HepG2 (cell line): ENCODE measurements around the gene GRIP1. TPM values are rescaled to one million over a fixed set of nuclear protein-coding genes. Genes with fewer than 3 reads are reported as not detected.

Experiments
- ATAC-seq: fragments of 200-7000 bp; cut with Tn5 transposase; 3 replicates; pipeline ENCODE4 v1.9.1; 2020; ENCODE audit warnings: mild to moderate bottlenecking, moderate library complexity
- BruUV-seq: library from RNA; stranded (reverse); fragments of 400-500 nt; replicated peaks from 2 replicates; lab custom pipeline; 2021; lab: Mats Ljungman, UMichigan
- CTCF ChIA-PET: fragments of 300-600 bp; formaldehyde crosslinking; extraction: SDS; loops from one replicate; lab custom pipeline; 2021; ENCODE audit warnings: low total read pairs, inconsistent platforms, low intra/inter-chr PET ratio; lab: Yijun Ruan, JAX
- POLR2A ChIA-PET: fragments of 350-600 bp; sonication (Branson Sonifier 250); formaldehyde crosslinking; loops from one replicate; lab custom pipeline; 2020; ENCODE audit warnings: antibody characterized with exemption, inconsistent platforms; lab: Yijun Ruan, JAX
- DNase-seq: peaks from one replicate; pipeline ENCODE4 v3.0.0-alpha.2; 2015; ENCODE audit warnings: low spot score
- FAIRE-seq: peaks from 3 replicates; lab custom pipeline; 2011; peaks lifted over from hg19 to GRCh38; lab: Jason Lieb, UNC
- H2AFZ ChIP-seq: one replicate; pipeline ENCODE4 v1.6.1; 2011; ENCODE audit warnings: low read length, inconsistent platforms
- H3K27ac ChIP-seq: fragments of 300-600 bp; 3 replicates; pipeline ENCODE4 v1.8.0; 2011; ENCODE audit warnings: mixed run types, mild to moderate bottlenecking, mixed read lengths, low read length, inconsistent platforms; ENCODE audit not compliant: insufficient read depth; ENCODE audit errors: extremely low read length
- H3K27me3 ChIP-seq, 2 experiments: fragments of 200-600 bp in 1 of 2; 2 replicates in 1 of 2; 3 replicates in 1 of 2; pipeline versions ENCODE4 v1.6.0 to v1.8.0; 2011; ENCODE audit warnings: low read length in 2 of 2, mild to moderate bottlenecking in 2 of 2, moderate library complexity in 2 of 2, inconsistent platforms in 1 of 2; ENCODE audit not compliant: insufficient read depth in 2 of 2, control insufficient read depth in 1 of 2
- H3K36me3 ChIP-seq, 2 experiments: fragments of 200-600 bp in 1 of 2; replicated peaks in 1 of 2; 2 replicates in 1 of 2; 3 replicates in 1 of 2; pipeline versions ENCODE4 v1.5.1 to v1.8.0; 2011; ENCODE audit warnings: low read length in 2 of 2, inconsistent platforms in 1 of 2; ENCODE audit not compliant: insufficient read depth in 2 of 2, control insufficient read depth in 1 of 2
- H3K4me1 ChIP-seq: 2 replicates; pipeline ENCODE4 v1.5.1; 2012; ENCODE audit warnings: low read length, inconsistent platforms; ENCODE audit not compliant: insufficient read depth
- H3K4me2 ChIP-seq: 2 replicates; pipeline ENCODE4 v1.6.0; 2011; ENCODE audit warnings: low read depth, low read length, inconsistent platforms
- H3K4me3 ChIP-seq, 3 experiments: fragments of 200-600 bp in 1 of 3; sonication (generic), shearing (Covaris generic) in 1 of 3; replicated peaks in 1 of 3; 2 replicates each; pipeline ENCODE4 v1.5.1; 2011 to 2016; ENCODE audit warnings: low read length in 3 of 3, inconsistent platforms in 2 of 3, low read depth in 2 of 3, mild to moderate bottlenecking in 2 of 3, control low read depth in 1 of 3, mixed read lengths in 1 of 3; ENCODE audit not compliant: insufficient read depth in 1 of 3
- H3K79me2 ChIP-seq: one replicate; pipeline ENCODE4 v1.6.1; 2011; ENCODE audit warnings: low read length, inconsistent platforms; ENCODE audit not compliant: insufficient read depth
- H3K9ac ChIP-seq: 2 replicates; pipeline ENCODE4 v1.6.0; 2011; ENCODE audit warnings: mild to moderate bottlenecking, low read depth, low read length, inconsistent platforms; ENCODE audit not compliant: insufficient read depth
- H3K9me3 ChIP-seq: 2 replicates; pipeline ENCODE4 v1.5.1; 2012; ENCODE audit warnings: mild to moderate bottlenecking, low read length
- H4K20me1 ChIP-seq: 2 replicates; pipeline ENCODE4 v1.6.0; 2011; ENCODE audit warnings: inconsistent platforms, mild to moderate bottlenecking, low read length, moderate library complexity; ENCODE audit not compliant: insufficient read depth
- HOXA7 ChIP-seq: sonication (generic); formaldehyde crosslinking; IDR thresholded peaks from 2 replicates; pipeline ENCODE4 v1.8.1; 2022; ENCODE audit warnings: mild to moderate bottlenecking, missing genetic modification reagents, moderate library complexity
- MED1 ChIP-seq: sonication (generic); formaldehyde crosslinking; IDR thresholded peaks from 2 replicates; pipeline ENCODE4 v1.4.0; 2020; ENCODE audit warnings: missing genetic modification reagents
- NAIF1 ChIP-seq: sonication (generic); formaldehyde crosslinking; IDR thresholded peaks from 2 replicates; pipeline ENCODE4 v1.5.0; 2020; ENCODE audit warnings: mild to moderate bottlenecking, missing genetic modification reagents, borderline replicate concordance
- RNF2 ChIP-seq: fragments of 450-650 bp; conservative IDR thresholded peaks from 2 replicates; pipeline ENCODE4 v1.6.1; 2016; ENCODE audit warnings: low read depth
- ZBTB20 ChIP-seq: sonication (generic); formaldehyde crosslinking; IDR thresholded peaks from 2 replicates; pipeline ENCODE4 v1.8.1; 2023; ENCODE audit warnings: missing genetic modification reagents, low read depth, mild to moderate bottlenecking, borderline replicate concordance
- ZFX ChIP-seq: sonication (generic); formaldehyde crosslinking; IDR thresholded peaks from 2 replicates; pipeline ENCODE4 v1.4.0; 2020; ENCODE audit warnings: mild to moderate bottlenecking, low read depth, missing genetic modification reagents, moderate library complexity
- ZKSCAN5 ChIP-seq: sonication (generic); formaldehyde crosslinking; IDR thresholded peaks from 2 replicates; pipeline ENCODE4 v1.5.1; 2020; ENCODE audit warnings: mild to moderate bottlenecking, missing genetic modification reagents
- ZNF274 ChIP-seq: sonication (generic); formaldehyde crosslinking; IDR thresholded peaks from 2 replicates; pipeline ENCODE4 v1.5.1; 2020; ENCODE audit warnings: mild to moderate bottlenecking, missing genetic modification reagents
- ZNF709 ChIP-seq: sonication (generic); formaldehyde crosslinking; IDR thresholded peaks from 2 replicates; pipeline ENCODE4 v1.5.0; 2020; ENCODE audit warnings: mild to moderate bottlenecking, missing genetic modification reagents
- in situ Hi-C: cut with HindIII; loops from 2 replicates; pipeline ENCODE4 v1.10.0; 2017; ENCODE audit warnings: low pct_unique_long_range_greater_than_20kb; ENCODE audit not compliant: extremely low pct_ligation_motif_present
- intact Hi-C: fragments of 100-400 bp; cut with micrococcal nuclease; formaldehyde crosslinking; loops from one replicate; pipeline ENCODE4 v1.10.0; 2022; ENCODE audit not compliant: unreplicated experiment
- polyA plus RNA-seq, 8 experiments: library from polyadenylated mRNA; depleted of rRNA in 3 of 8; stranded (reverse) in 7 of 8; unstranded in 1 of 8; fragments of >200 nt; fragmentation: Illumina TruSeq in 4 of 8; extraction: Trizol in 4 of 8; gene quantifications; 2 replicates each; pipeline versions ENCODE4 v1.2.1 to v1.2.3, GENCODE V29; 2011 to 2016; ENCODE audit warnings: low read depth in 4 of 8, missing spikeins in 1 of 8, mixed read lengths in 1 of 8; ENCODE audit not compliant: insufficient read depth in 1 of 8
- total RNA-seq, 5 experiments: library from RNA; depleted of rRNA; stranded (reverse); fragments of >200 nt; fragmentation: Illumina TruSeq; extraction: Trizol; gene quantifications; 2 replicates each; pipeline ENCODE4 v1.2.3, GENCODE V29; 2016; ENCODE audit warnings: low read depth in 1 of 5
- TF ChIP-seq, protein P1 (sequence below): sonication (generic); formaldehyde crosslinking; IDR thresholded peaks from 2 replicates; pipeline ENCODE4 v1.8.0; 2022; ENCODE audit warnings: mild to moderate bottlenecking, missing genetic modification reagents; ENCODE audit not compliant: insufficient replicate concordance
- TF ChIP-seq, protein P2 (sequence below): sonication (generic); formaldehyde crosslinking; IDR thresholded peaks from 2 replicates; pipeline ENCODE4 v1.4.0; 2020; ENCODE audit warnings: missing genetic modification reagents, borderline replicate concordance
- TF ChIP-seq, protein P3 (sequence below): sonication (generic); formaldehyde crosslinking; IDR thresholded peaks from 2 replicates; pipeline ENCODE4 v1.5.0; 2020; ENCODE audit warnings: missing genetic modification reagents
- TF ChIP-seq, protein P4 (sequence below): sonication (generic); formaldehyde crosslinking; IDR thresholded peaks from 2 replicates; pipeline ENCODE4 v1.4.0; 2020; ENCODE audit warnings: missing genetic modification reagents

Gene GRIP1
- total and polyA plus RNA-seq, 2 of the 13 experiments (the other 11 are each of a cell fraction or from before 2014, with no cell fraction given), result not detected

DNA sequence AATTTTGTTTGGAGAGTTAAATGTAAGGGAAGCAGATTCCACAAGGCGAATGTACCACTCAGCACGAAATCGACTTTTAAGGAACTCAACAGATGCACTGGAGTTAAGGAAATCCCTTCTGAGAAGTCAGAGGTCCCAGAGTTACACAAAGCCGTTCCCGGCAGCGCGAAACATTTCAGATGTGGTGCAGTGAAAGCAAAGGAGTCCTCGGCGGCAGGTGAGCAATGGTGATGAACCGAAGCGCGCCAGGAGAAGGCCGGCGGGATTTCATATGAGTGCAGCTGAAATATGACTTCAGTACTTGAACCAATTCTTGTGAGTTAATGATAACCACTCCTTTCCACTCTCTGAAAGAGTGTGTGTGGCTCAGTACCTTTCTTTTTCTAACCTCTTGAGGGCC is 183.2 kb downstream of the GRIP1 start (continued):
- TF ChIP-seq ZNF709 (CRISPR knock-in tag) (no peak), ZBTB20 (CRISPR knock-in tag) (no peak), RNF2 (no peak), ZFX (no peak), ZNF274 (CRISPR knock-in tag) (no peak), HOXA7 (CRISPR knock-in tag) (no peak), ZKSCAN5 (CRISPR knock-in tag) (no peak)
- TF ChIP-seq, protein P1, sequence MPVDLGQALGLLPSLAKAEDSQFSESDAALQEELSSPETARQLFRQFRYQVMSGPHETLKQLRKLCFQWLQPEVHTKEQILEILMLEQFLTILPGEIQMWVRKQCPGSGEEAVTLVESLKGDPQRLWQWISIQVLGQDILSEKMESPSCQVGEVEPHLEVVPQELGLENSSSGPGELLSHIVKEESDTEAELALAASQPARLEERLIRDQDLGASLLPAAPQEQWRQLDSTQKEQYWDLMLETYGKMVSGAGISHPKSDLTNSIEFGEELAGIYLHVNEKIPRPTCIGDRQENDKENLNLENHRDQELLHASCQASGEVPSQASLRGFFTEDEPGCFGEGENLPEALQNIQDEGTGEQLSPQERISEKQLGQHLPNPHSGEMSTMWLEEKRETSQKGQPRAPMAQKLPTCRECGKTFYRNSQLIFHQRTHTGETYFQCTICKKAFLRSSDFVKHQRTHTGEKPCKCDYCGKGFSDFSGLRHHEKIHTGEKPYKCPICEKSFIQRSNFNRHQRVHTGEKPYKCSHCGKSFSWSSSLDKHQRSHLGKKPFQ (CRISPR knock-in tag), result no peak
- TF ChIP-seq, protein P2, sequence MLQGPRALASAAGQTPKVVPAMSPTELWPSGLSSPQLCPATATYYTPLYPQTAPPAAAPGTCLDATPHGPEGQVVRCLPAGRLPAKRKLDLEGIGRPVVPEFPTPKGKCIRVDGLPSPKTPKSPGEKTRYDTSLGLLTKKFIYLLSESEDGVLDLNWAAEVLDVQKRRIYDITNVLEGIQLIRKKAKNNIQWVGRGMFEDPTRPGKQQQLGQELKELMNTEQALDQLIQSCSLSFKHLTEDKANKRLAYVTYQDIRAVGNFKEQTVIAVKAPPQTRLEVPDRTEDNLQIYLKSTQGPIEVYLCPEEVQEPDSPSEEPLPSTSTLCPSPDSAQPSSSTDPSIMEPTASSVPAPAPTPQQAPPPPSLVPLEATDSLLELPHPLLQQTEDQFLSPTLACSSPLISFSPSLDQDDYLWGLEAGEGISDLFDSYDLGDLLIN (CRISPR knock-in tag), result no peak
- TF ChIP-seq, all 625 proteins: peak for 0

DNA sequence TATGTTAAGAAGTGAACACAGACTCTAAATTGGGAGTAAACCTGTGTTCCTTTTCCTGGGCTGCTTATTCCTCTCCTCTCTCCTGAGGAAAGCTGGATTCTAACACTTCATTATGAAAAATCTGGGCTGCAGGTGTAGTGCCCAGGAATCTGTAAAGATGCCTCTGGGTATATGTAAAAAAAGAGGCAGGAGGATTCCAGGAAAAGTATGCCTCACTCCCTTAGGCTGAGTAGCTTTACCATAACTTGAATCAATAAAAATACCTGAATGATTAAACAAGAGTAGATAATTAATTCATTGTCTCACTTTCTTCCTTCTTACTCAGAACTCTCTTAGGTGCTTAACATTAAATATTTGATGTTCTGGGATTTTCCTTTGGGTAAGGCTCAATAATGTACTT is 185.1 kb downstream of the GRIP1 start:
- intact Hi-C loops, result no loop called here
- TF ChIP-seq, protein P3, sequence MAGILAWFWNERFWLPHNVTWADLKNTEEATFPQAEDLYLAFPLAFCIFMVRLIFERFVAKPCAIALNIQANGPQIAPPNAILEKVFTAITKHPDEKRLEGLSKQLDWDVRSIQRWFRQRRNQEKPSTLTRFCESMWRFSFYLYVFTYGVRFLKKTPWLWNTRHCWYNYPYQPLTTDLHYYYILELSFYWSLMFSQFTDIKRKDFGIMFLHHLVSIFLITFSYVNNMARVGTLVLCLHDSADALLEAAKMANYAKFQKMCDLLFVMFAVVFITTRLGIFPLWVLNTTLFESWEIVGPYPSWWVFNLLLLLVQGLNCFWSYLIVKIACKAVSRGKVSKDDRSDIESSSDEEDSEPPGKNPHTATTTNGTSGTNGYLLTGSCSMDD, result no peak
- TF ChIP-seq, protein P4, sequence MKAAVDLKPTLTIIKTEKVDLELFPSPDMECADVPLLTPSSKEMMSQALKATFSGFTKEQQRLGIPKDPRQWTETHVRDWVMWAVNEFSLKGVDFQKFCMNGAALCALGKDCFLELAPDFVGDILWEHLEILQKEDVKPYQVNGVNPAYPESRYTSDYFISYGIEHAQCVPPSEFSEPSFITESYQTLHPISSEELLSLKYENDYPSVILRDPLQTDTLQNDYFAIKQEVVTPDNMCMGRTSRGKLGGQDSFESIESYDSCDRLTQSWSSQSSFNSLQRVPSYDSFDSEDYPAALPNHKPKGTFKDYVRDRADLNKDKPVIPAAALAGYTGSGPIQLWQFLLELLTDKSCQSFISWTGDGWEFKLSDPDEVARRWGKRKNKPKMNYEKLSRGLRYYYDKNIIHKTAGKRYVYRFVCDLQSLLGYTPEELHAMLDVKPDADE (CRISPR knock-in tag), result no peak
- TF ChIP-seq MED1 (CRISPR knock-in tag), result no peak
- TF ChIP-seq ZBTB20 (CRISPR knock-in tag), result no peak
- TF ChIP-seq NAIF1 (CRISPR knock-in tag), result no peak
- no peaks in the 10 kb centered on the region for H3K79me2 ChIP-seq
- no peak overlapping the region for H3K27ac ChIP-seq
- ChIA-PET CTCF (no interaction called here), POLR2A (no interaction called here)
- H3K4me2 ChIP-seq, result no peak overlapping the region
- BruUV-seq, result no TSS peak
- no peak overlapping the region for H2AFZ ChIP-seq
- in situ Hi-C loops, result no loop called here
- no peaks in the 10 kb centered on the region for H3K9me3 ChIP-seq
- H4K20me1 ChIP-seq, result no peaks in the 10 kb centered on the region
- no peaks in the 10 kb centered on the region for H3K27me3 ChIP-seq
- FAIRE-seq (no peak), ATAC-seq (no peak), DNase-seq (no peak)
- no peak overlapping the region for H3K9ac ChIP-seq
- H3K4me1 ChIP-seq, result no peaks in the 10 kb centered on the region
- no peak overlapping the region for H3K4me3 ChIP-seq
- H3K36me3 ChIP-seq, result no peaks in the 10 kb centered on the region
